Measurements from ENCODE around the gene ETNK2.
A peak's percentile ranks its signal among the peaks of the same experiment; 100 is the strongest.

Gene ETNK2

GRCh38 chr1:204131978-204132377 lies 19.9 kb downstream of the ETNK2 start:
- no peak overlapping the region for H3K18ac ChIP-seq (ENCODE audit: low read length)
- DNase-seq, result peak; percentile 47 to 53
- peaks cover 2% of the 10 kb centered on the region for H3K9me3 ChIP-seq (ENCODE audit: insufficient read depth, low read depth, low read length)
- no peak overlapping the region for H4K12ac ChIP-seq (ENCODE audit: low read depth, low read length)
- H3K79me1 ChIP-seq (ENCODE audit: low read length), result peaks cover 2% of the 10 kb centered on the region
- no peaks in the 10 kb centered on the region for H3K27me3 ChIP-seq (ENCODE audit: insufficient read depth, low read length)
- no peak overlapping the region for H2AFZ ChIP-seq (ENCODE audit: insufficient read depth, low read length, poor library complexity)
- no peak overlapping the region for H2BK120ac ChIP-seq (ENCODE audit: insufficient read depth, low read length, poor library complexity)
- H2AK5ac ChIP-seq (ENCODE audit: low read length), result no peak overlapping the region
- no peak overlapping the region for H3K14ac ChIP-seq (ENCODE audit: low read length)
- peaks cover 0 to 8% of the 10 kb centered on the region in 2 experiments for H3K4me1 ChIP-seq (ENCODE audit: control insufficient read depth in 1 of 2, insufficient read depth in 2 of 2, low read length in 2 of 2)
- H3K36me3 ChIP-seq (ENCODE audit: control insufficient read depth in 1 of 2, insufficient read depth in 2 of 2, low read length in 2 of 2), result peaks cover 11 to 25% of the 10 kb centered on the region in 2 experiments
- H2BK5ac ChIP-seq (ENCODE audit: low read depth, low read length, poor library complexity), result no peak overlapping the region
- H4K91ac ChIP-seq (ENCODE audit: low read depth, low read length), result no peak overlapping the region
- H3K4ac ChIP-seq (ENCODE audit: low read depth, low read length), result no peak overlapping the region
- no peak overlapping the region for H3K4me2 ChIP-seq (ENCODE audit: low read length)
- H3K23ac ChIP-seq (ENCODE audit: low read length), result no peak overlapping the region
- H3K4me3 ChIP-seq (ENCODE audit: low read depth, low read length), result no peak overlapping the region
- no CpG with 5 or more reads among the region's 4 CpGs for WGBS (ENCODE audit: extremely low coverage, insufficient coverage, insufficient read length)
- no peaks in the 10 kb centered on the region for H3K79me2 ChIP-seq (ENCODE audit: control insufficient read depth, insufficient read depth, low read length, poor library complexity)
- H2BK12ac ChIP-seq (ENCODE audit: low read length), result no peak overlapping the region
- H3K9ac ChIP-seq (ENCODE audit: low read length), result peak overlapping the region; percentile 51
- no peak overlapping the region for H4K8ac ChIP-seq (ENCODE audit: low read depth, low read length)
- no peak overlapping the region for H3K27ac ChIP-seq (ENCODE audit: low read depth, low read length)

GRCh38 chr1:204130981-204131892 lies 20.6 kb downstream of the ETNK2 start:
- Histone ChIP-seq H3K27me3 (ENCODE audit: insufficient read depth, low read length) (no peaks in the 10 kb centered on the region), H3K79me1 (ENCODE audit: low read length) (peaks cover 2% of the 10 kb centered on the region), H3K4me1 (ENCODE audit: control insufficient read depth in 1 of 2, insufficient read depth in 2 of 2, low read length in 2 of 2) (peaks cover 0 to 8% of the 10 kb centered on the region in 2 experiments)

GRCh38 chr1:204130178-204130577 lies 21.7 kb downstream of the ETNK2 start:
- no peak overlapping the region for H3K14ac ChIP-seq (ENCODE audit: low read length)
- H3K9me3 ChIP-seq (ENCODE audit: insufficient read depth, low read depth, low read length), result no peaks in the 10 kb centered on the region
- no peak overlapping the region for H3K4ac ChIP-seq (ENCODE audit: low read depth, low read length)
- no peak overlapping the region for H2AK5ac ChIP-seq (ENCODE audit: low read length)
- H2BK12ac ChIP-seq (ENCODE audit: low read length), result no peak overlapping the region
- no peak overlapping the region for H2BK120ac ChIP-seq (ENCODE audit: insufficient read depth, low read length, poor library complexity)
- H3K36me3 ChIP-seq (ENCODE audit: control insufficient read depth in 1 of 2, insufficient read depth in 2 of 2, low read length in 2 of 2), result peaks cover 26 to 42% of the 10 kb centered on the region in 2 experiments
- no peak overlapping the region for H2BK5ac ChIP-seq (ENCODE audit: low read depth, low read length, poor library complexity)
- peaks cover 2% of the 10 kb centered on the region for H3K79me1 ChIP-seq (ENCODE audit: low read length)
- no peak overlapping the region for H4K8ac ChIP-seq (ENCODE audit: low read depth, low read length)
- H3K18ac ChIP-seq (ENCODE audit: low read length), result no peak overlapping the region
- H3K4me1 ChIP-seq (ENCODE audit: control insufficient read depth in 1 of 2, insufficient read depth in 2 of 2, low read length in 2 of 2), result peaks cover 0 to 8% of the 10 kb centered on the region in 2 experiments
- H3K27me3 ChIP-seq (ENCODE audit: insufficient read depth, low read length), result no peaks in the 10 kb centered on the region
- no peak overlapping the region for H2AFZ ChIP-seq (ENCODE audit: insufficient read depth, low read length, poor library complexity)
- no peak overlapping the region for H4K12ac ChIP-seq (ENCODE audit: low read depth, low read length)
- no peak overlapping the region for H3K23ac ChIP-seq (ENCODE audit: low read length)
- H3K9ac ChIP-seq (ENCODE audit: low read length), result no peak overlapping the region
- H3K4me2 ChIP-seq (ENCODE audit: low read length), result no peak overlapping the region
- no CpG with 5 or more reads among the region's 4 CpGs for WGBS (ENCODE audit: extremely low coverage, insufficient coverage, insufficient read length)
- H4K91ac ChIP-seq (ENCODE audit: low read depth, low read length), result no peak overlapping the region
- H3K27ac ChIP-seq (ENCODE audit: low read depth, low read length), result no peak overlapping the region
- no peak overlapping the region for H3K4me3 ChIP-seq (ENCODE audit: low read depth, low read length)
- H3K79me2 ChIP-seq (ENCODE audit: control insufficient read depth, insufficient read depth, low read length, poor library complexity), result no peaks in the 10 kb centered on the region
- no peak for DNase-seq

More at GRCh38 chr1:204130981-204131892, 20.6 kb downstream of the ETNK2 start:
- H3K4ac ChIP-seq (ENCODE audit: low read depth, low read length), result no peak overlapping the region
- H3K4me3 ChIP-seq (ENCODE audit: low read depth, low read length), result no peak overlapping the region
- no peak overlapping the region for H2BK120ac ChIP-seq (ENCODE audit: insufficient read depth, low read length, poor library complexity)
- H3K9me3 ChIP-seq (ENCODE audit: insufficient read depth, low read depth, low read length), result no peaks in the 10 kb centered on the region
- H3K9ac ChIP-seq (ENCODE audit: low read length), result no peak overlapping the region
- H3K18ac ChIP-seq (ENCODE audit: low read length), result no peak overlapping the region
- no peak overlapping the region for H4K8ac ChIP-seq (ENCODE audit: low read depth, low read length)
- DNase-seq, result peak; percentile 62 to 67
- H3K14ac ChIP-seq (ENCODE audit: low read length), result no peak overlapping the region
- no peak overlapping the region for H3K27ac ChIP-seq (ENCODE audit: low read depth, low read length)
- no peak overlapping the region for H3K4me2 ChIP-seq (ENCODE audit: low read length)
- H3K79me2 ChIP-seq (ENCODE audit: control insufficient read depth, insufficient read depth, low read length, poor library complexity), result no peaks in the 10 kb centered on the region
- no peak overlapping the region for H3K23ac ChIP-seq (ENCODE audit: low read length)
- H2BK5ac ChIP-seq (ENCODE audit: low read depth, low read length, poor library complexity), result no peak overlapping the region
- no peak overlapping the region for H2AK5ac ChIP-seq (ENCODE audit: low read length)
- no peak overlapping the region for H4K91ac ChIP-seq (ENCODE audit: low read depth, low read length)
- no peak overlapping the region for H2AFZ ChIP-seq (ENCODE audit: insufficient read depth, low read length, poor library complexity)
- no CpG with 5 or more reads among the region's 11 CpGs for WGBS (ENCODE audit: extremely low coverage, insufficient coverage, insufficient read length)
- no peak overlapping the region for H4K12ac ChIP-seq (ENCODE audit: low read depth, low read length)
- peak overlapping the region; percentile 15 for H2BK12ac ChIP-seq (ENCODE audit: low read length)
- peaks cover 18 to 32% of the 10 kb centered on the region in 2 experiments for H3K36me3 ChIP-seq (ENCODE audit: control insufficient read depth in 1 of 2, insufficient read depth in 2 of 2, low read length in 2 of 2)

GRCh38 chr1:204128964-204129896 lies 22.6 kb downstream of the ETNK2 start:
- H3K18ac ChIP-seq (ENCODE audit: low read length), result no peak overlapping the region
- no peak overlapping the region for H3K9ac ChIP-seq (ENCODE audit: low read length)
- H3K79me1 ChIP-seq (ENCODE audit: low read length), result peaks cover 2% of the 10 kb centered on the region
- no peak overlapping the region for H2AK5ac ChIP-seq (ENCODE audit: low read length)
- no CpG with 5 or more reads among the region's 29 CpGs for WGBS (ENCODE audit: extremely low coverage, insufficient coverage, insufficient read length)
- no peaks in the 10 kb centered on the region for H3K27me3 ChIP-seq (ENCODE audit: insufficient read depth, low read length)
- no peak overlapping the region for H3K4ac ChIP-seq (ENCODE audit: low read depth, low read length)
- peak overlapping the region; percentile 63 for H4K8ac ChIP-seq (ENCODE audit: low read depth, low read length)
- no peaks in the 10 kb centered on the region for H3K79me2 ChIP-seq (ENCODE audit: control insufficient read depth, insufficient read depth, low read length, poor library complexity)
- no peak overlapping the region for H2AFZ ChIP-seq (ENCODE audit: insufficient read depth, low read length, poor library complexity)
- no peaks in the 10 kb centered on the region for H3K9me3 ChIP-seq (ENCODE audit: insufficient read depth, low read depth, low read length)
- DNase-seq, result peak; percentile 76 to 79
- no peak overlapping the region for H3K4me3 ChIP-seq (ENCODE audit: low read depth, low read length)
- H3K36me3 ChIP-seq (ENCODE audit: control insufficient read depth in 1 of 2, insufficient read depth in 2 of 2, low read length in 2 of 2), result peaks cover 30 to 41% of the 10 kb centered on the region in 2 experiments
- peak overlapping the region; percentile 6 for H3K14ac ChIP-seq (ENCODE audit: low read length)
- peak overlapping the region; percentile 16 for H2BK12ac ChIP-seq (ENCODE audit: low read length)
- H3K4me1 ChIP-seq (ENCODE audit: control insufficient read depth in 1 of 2, insufficient read depth in 2 of 2, low read length in 2 of 2), result peaks cover 0 to 8% of the 10 kb centered on the region in 2 experiments
- no peak overlapping the region for H2BK120ac ChIP-seq (ENCODE audit: insufficient read depth, low read length, poor library complexity)
- H3K23ac ChIP-seq (ENCODE audit: low read length), result no peak overlapping the region
- H4K91ac ChIP-seq (ENCODE audit: low read depth, low read length), result no peak overlapping the region
- H4K12ac ChIP-seq (ENCODE audit: low read depth, low read length), result no peak overlapping the region
- H3K27ac ChIP-seq (ENCODE audit: low read depth, low read length), result no peak overlapping the region
- H2BK5ac ChIP-seq (ENCODE audit: low read depth, low read length, poor library complexity), result no peak overlapping the region
- H3K4me2 ChIP-seq (ENCODE audit: low read length), result peak overlapping the region; percentile 27

All from trophoblast cell (in vitro differentiated cells and primary cell).